HepG2 (cell line): Measurements from ENCODE around the gene GJA9. TPM values are rescaled to one million over a fixed set of nuclear protein-coding genes. Genes with fewer than 3 reads are reported as not detected.

Experiments
- DBP ChIP-seq: sonication (generic); formaldehyde crosslinking; IDR thresholded peaks from 2 replicates; pipeline ENCODE4 v1.4.0; 2020; ENCODE audit warnings: missing genetic modification reagents; ENCODE audit errors: not compliant biosample characterization
- GATAD1 ChIP-seq: IDR thresholded peaks from 2 replicates; pipeline ENCODE4 v1.6.1; 2016; ENCODE audit warnings: missing genetic modification reagents, missing compliant biosample characterization
- KAT2B ChIP-seq: fragments of 150-350 bp; IDR thresholded peaks from 2 replicates; pipeline ENCODE4 v1.6.1; 2014; ENCODE audit warnings: low read depth, low read length, borderline replicate concordance
- MAFF ChIP-seq: IDR thresholded peaks from 2 replicates; pipeline ENCODE4 v1.6.1; 2011; ENCODE audit warnings: low read depth, low read length, improper control_type of control experiment
- MIXL1 ChIP-seq: IDR thresholded peaks from 2 replicates; pipeline ENCODE4 v1.6.1; 2016
- NPAS2 ChIP-seq: sonication (generic); formaldehyde crosslinking; IDR thresholded peaks from 2 replicates; pipeline ENCODE4 v1.8.0; 2022; ENCODE audit warnings: mild to moderate bottlenecking, missing genetic modification reagents, borderline replicate concordance
- PCBP1 ChIP-seq: fragments of 200-400 bp; formaldehyde crosslinking; IDR thresholded peaks from 2 replicates; pipeline ENCODE4 v1.6.1; 2017; ENCODE audit warnings: mild to moderate bottlenecking, low read depth, low read length, borderline replicate concordance
- POLR2AphosphoS2 ChIP-seq: IDR thresholded peaks from 2 replicates; pipeline ENCODE4 v1.6.1; 2011; ENCODE audit warnings: low read depth, low read length, improper control_type of control experiment
- TRAFD1 ChIP-seq: sonication (generic); formaldehyde crosslinking; IDR thresholded peaks from 2 replicates; pipeline ENCODE4 v1.5.1; 2020; ENCODE audit warnings: missing genetic modification reagents, mild to moderate bottlenecking, borderline replicate concordance
- TSC22D2 ChIP-seq: sonication (generic); formaldehyde crosslinking; IDR thresholded peaks from 2 replicates; pipeline ENCODE4 v1.5.1; 2020; ENCODE audit warnings: missing genetic modification reagents, mild to moderate bottlenecking, borderline replicate concordance
- ZNF12 ChIP-seq: sonication (generic); formaldehyde crosslinking; IDR thresholded peaks from 2 replicates; pipeline ENCODE4 v1.5.0; 2020; ENCODE audit warnings: missing genetic modification reagents
- ZNF138 ChIP-seq: sonication (generic); formaldehyde crosslinking; IDR thresholded peaks from 2 replicates; pipeline ENCODE4 v1.5.0; 2020; ENCODE audit warnings: mild to moderate bottlenecking, low read depth, missing genetic modification reagents
- ZNF777 ChIP-seq: sonication (generic); formaldehyde crosslinking; IDR thresholded peaks from 2 replicates; pipeline ENCODE4 v1.4.0; 2020; ENCODE audit warnings: missing genetic modification reagents
- ZNF781 ChIP-seq: sonication (generic); formaldehyde crosslinking; IDR thresholded peaks from 2 replicates; pipeline ENCODE4 v1.5.1; 2020; ENCODE audit warnings: borderline replicate concordance, mild to moderate bottlenecking, missing genetic modification reagents; ENCODE audit errors: not compliant biosample characterization
- polyA plus RNA-seq, 8 experiments: library from polyadenylated mRNA; depleted of rRNA in 3 of 8; stranded (reverse) in 7 of 8; unstranded in 1 of 8; fragments of >200 nt; fragmentation: Illumina TruSeq in 4 of 8; extraction: Trizol in 4 of 8; gene quantifications; 2 replicates each; pipeline versions ENCODE4 v1.2.1 to v1.2.3, GENCODE V29; 2011 to 2016; ENCODE audit warnings: low read depth in 4 of 8, missing spikeins in 1 of 8, mixed read lengths in 1 of 8; ENCODE audit not compliant: insufficient read depth in 1 of 8
- total RNA-seq, 5 experiments: library from RNA; depleted of rRNA; stranded (reverse); fragments of >200 nt; fragmentation: Illumina TruSeq; extraction: Trizol; gene quantifications; 2 replicates each; pipeline ENCODE4 v1.2.3, GENCODE V29; 2016; ENCODE audit warnings: low read depth in 1 of 5
- TF ChIP-seq, protein P1 (sequence below), 2 experiments: sonication (generic) in 1 of 2; formaldehyde crosslinking in 1 of 2; IDR thresholded peaks; 2 replicates each; pipeline versions ENCODE4 v1.6.1 to v1.9.0; 2014 to 2022; ENCODE audit warnings: antibody characterized with exemption in 1 of 2, borderline replicate concordance in 1 of 2, inconsistent platforms in 1 of 2, low read depth in 1 of 2, missing genetic modification reagents in 1 of 2
- TF ChIP-seq, protein P2 (sequence below): sonication (generic); formaldehyde crosslinking; IDR thresholded peaks from 2 replicates; pipeline ENCODE4 v1.8.0; 2022; ENCODE audit warnings: mild to moderate bottlenecking, missing genetic modification reagents; ENCODE audit not compliant: insufficient replicate concordance

Gene GJA9
- total and polyA plus RNA-seq, 2 of the 13 experiments (the other 11 are each of a cell fraction or from before 2014, with no cell fraction given), result 0.08 to 0.13 TPM

DNA sequence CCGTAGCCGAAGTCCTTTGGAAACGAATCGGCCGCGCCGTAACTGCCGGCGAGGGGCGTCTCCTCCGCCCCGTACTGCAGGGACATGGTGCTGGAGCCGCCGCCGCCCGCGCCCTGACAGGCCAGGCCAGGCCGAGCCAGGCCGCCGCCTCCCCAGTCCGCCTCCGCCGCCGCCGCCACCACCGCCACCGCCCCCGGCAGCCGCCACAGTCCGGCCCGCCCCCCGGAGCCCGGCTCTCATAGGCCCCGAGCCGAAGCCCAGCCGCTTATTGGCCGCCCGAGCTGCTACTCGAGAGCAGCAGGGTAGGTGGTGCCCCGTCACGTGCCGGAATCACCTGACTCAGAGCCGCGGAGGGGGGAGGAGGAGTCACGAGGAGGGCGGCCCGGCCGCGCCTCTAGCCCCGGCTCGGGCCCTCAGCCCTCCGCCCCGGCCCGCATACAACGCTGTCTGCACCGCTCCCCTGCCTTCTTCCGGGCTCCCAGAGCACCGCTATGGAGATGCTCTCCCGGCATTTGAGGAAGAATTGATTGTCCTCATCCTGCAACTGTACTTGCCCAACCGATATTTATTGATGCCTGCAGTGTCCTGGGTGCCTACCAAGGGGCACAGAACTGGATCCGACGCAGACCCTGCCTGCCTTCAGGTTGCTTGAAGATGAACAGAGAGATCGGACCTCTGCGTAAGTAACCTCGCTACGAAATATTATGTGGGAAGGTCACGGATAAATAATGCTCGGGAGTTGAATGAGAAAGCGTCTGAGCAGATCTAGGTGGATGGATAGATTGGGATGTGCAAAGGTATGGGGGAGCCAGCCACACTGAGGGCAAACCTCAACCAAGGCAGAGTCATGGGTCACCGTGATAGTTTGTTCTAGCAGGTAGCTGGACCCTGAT, 21.6 kb downstream of the GJA9 start, which contains the start of gene RRAGC (continued):
- TF ChIP-seq TSC22D2 (no peak), ZNF12 (no peak), POLR2AphosphoS2 (no peak), TRAFD1 (CRISPR knock-in tag) (no peak), ZNF781 (peak; percentile 43), MAFF (no peak), ZNF138 (CRISPR knock-in tag) (no peak; the same call in 1 of the 2 replicates), MIXL1 (CRISPR knock-in tag) (no peak), DBP (CRISPR knock-in tag) (no peak), KAT2B (no peak), PCBP1 (0 out of 2 replicates have a peak, but pooled peaks have one; percentile 26), NPAS2 (no peak), ZNF777 (CRISPR knock-in tag) (0 out of 2 replicates have a peak, but pooled peaks have one; percentile 19), GATAD1 (CRISPR knock-in tag) (peak; percentile 84)
- TF ChIP-seq, protein P1, sequence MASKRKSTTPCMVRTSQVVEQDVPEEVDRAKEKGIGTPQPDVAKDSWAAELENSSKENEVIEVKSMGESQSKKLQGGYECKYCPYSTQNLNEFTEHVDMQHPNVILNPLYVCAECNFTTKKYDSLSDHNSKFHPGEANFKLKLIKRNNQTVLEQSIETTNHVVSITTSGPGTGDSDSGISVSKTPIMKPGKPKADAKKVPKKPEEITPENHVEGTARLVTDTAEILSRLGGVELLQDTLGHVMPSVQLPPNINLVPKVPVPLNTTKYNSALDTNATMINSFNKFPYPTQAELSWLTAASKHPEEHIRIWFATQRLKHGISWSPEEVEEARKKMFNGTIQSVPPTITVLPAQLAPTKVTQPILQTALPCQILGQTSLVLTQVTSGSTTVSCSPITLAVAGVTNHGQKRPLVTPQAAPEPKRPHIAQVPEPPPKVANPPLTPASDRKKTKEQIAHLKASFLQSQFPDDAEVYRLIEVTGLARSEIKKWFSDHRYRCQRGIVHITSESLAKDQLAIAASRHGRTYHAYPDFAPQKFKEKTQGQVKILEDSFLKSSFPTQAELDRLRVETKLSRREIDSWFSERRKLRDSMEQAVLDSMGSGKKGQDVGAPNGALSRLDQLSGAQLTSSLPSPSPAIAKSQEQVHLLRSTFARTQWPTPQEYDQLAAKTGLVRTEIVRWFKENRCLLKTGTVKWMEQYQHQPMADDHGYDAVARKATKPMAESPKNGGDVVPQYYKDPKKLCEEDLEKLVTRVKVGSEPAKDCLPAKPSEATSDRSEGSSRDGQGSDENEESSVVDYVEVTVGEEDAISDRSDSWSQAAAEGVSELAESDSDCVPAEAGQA (IDR thresholded peaks at IDR 0.05; ENCODE audit: low read depth), result 0 out of 2 replicates have a peak, but pooled peaks have one; percentile 22
- TF ChIP-seq, protein P1 (CRISPR knock-in tag; IDR thresholded peaks at IDR 0.05; ENCODE audit: borderline replicate concordance), result no peak
- TF ChIP-seq, protein P2, sequence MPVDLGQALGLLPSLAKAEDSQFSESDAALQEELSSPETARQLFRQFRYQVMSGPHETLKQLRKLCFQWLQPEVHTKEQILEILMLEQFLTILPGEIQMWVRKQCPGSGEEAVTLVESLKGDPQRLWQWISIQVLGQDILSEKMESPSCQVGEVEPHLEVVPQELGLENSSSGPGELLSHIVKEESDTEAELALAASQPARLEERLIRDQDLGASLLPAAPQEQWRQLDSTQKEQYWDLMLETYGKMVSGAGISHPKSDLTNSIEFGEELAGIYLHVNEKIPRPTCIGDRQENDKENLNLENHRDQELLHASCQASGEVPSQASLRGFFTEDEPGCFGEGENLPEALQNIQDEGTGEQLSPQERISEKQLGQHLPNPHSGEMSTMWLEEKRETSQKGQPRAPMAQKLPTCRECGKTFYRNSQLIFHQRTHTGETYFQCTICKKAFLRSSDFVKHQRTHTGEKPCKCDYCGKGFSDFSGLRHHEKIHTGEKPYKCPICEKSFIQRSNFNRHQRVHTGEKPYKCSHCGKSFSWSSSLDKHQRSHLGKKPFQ (CRISPR knock-in tag), result no peak
